Keratinocyte (primary cell): ENCODE results near the gene RTCA. TPM values are rescaled to one million over a fixed set of nuclear protein-coding genes. Genes with fewer than 3 reads are reported as not detected.

Experiments
- DNase-seq: peaks from one replicate; pipeline ENCODE4 v3.0.0-alpha.2; 2011; ENCODE audit warnings: low read depth, missing footprints, low spot score
- FAIRE-seq: peaks from 2 replicates; lab custom pipeline; 2011; peaks lifted over from hg19 to GRCh38; lab: Jason Lieb, UNC
- H2AFZ ChIP-seq: 2 replicates; pipeline ENCODE4 v1.6.0; 2012; ENCODE audit warnings: low read length, control low read depth, inconsistent platforms; ENCODE audit not compliant: control insufficient read depth
- H3K27ac ChIP-seq: 2 replicates; pipeline ENCODE4 v1.5.1; 2011; ENCODE audit warnings: low read length; ENCODE audit not compliant: control insufficient read depth, insufficient read depth
- H3K27me3 ChIP-seq: 3 replicates; pipeline ENCODE4 v1.6.0; 2011; ENCODE audit warnings: low read length; ENCODE audit not compliant: control insufficient read depth, insufficient read depth; ENCODE audit errors: extremely low read depth
- H3K36me3 ChIP-seq, 2 experiments: 2 replicates in 1 of 2; 3 replicates in 1 of 2; pipeline ENCODE4 v1.5.1; 2011; ENCODE audit warnings: low read length in 2 of 2, mild to moderate bottlenecking in 1 of 2; ENCODE audit not compliant: control insufficient read depth in 2 of 2, insufficient read depth in 2 of 2; ENCODE audit errors: extremely low read depth in 1 of 2
- H3K4me1 ChIP-seq: 3 replicates; pipeline ENCODE4 v1.5.1; 2011; ENCODE audit warnings: low read length; ENCODE audit not compliant: control insufficient read depth, insufficient read depth; ENCODE audit errors: extremely low read depth
- H3K4me2 ChIP-seq: 3 replicates; pipeline ENCODE4 v1.6.0; 2011; ENCODE audit warnings: low read depth, low read length; ENCODE audit not compliant: control insufficient read depth, insufficient read depth; ENCODE audit errors: extremely low read depth
- H3K4me3 ChIP-seq, 3 experiments: fragments of 200-600 bp in 1 of 3; sonication (generic) in 1 of 3; 2 replicates in 2 of 3; 3 replicates in 1 of 3; pipeline ENCODE4 v1.5.1; 2011 to 2016; ENCODE audit warnings: low read length in 3 of 3, mild to moderate bottlenecking in 3 of 3, control low read depth in 2 of 3, inconsistent platforms in 1 of 3, low read depth in 1 of 3, mixed read lengths in 1 of 3, mixed run types in 1 of 3, moderate library complexity in 1 of 3; ENCODE audit not compliant: control insufficient read depth in 2 of 3, insufficient read depth in 2 of 3; ENCODE audit errors: extremely low read depth in 1 of 3
- H3K79me2 ChIP-seq: 2 replicates; pipeline ENCODE4 v1.6.0; 2012; ENCODE audit warnings: low read length; ENCODE audit not compliant: control insufficient read depth, insufficient read depth
- H3K9ac ChIP-seq: 3 replicates; pipeline ENCODE4 v1.6.0; 2011; ENCODE audit warnings: low read length; ENCODE audit not compliant: control insufficient read depth, insufficient read depth; ENCODE audit errors: extremely low read depth
- H3K9me1 ChIP-seq: 3 replicates; pipeline ENCODE4 v1.6.0; 2011; ENCODE audit warnings: low read length; ENCODE audit not compliant: control insufficient read depth, insufficient read depth; ENCODE audit errors: extremely low read depth
- H3K9me3 ChIP-seq: 2 replicates; pipeline ENCODE4 v1.5.1; 2012; ENCODE audit warnings: low read depth, low read length; ENCODE audit not compliant: control insufficient read depth
- H4K20me1 ChIP-seq: 3 replicates; pipeline ENCODE4 v1.6.0; 2011; ENCODE audit warnings: low read length; ENCODE audit not compliant: control insufficient read depth, insufficient read depth; ENCODE audit errors: extremely low read depth
- CTCF ChIP-seq, 3 experiments: IDR thresholded peaks in 1 of 3; conservative IDR thresholded peaks in 1 of 3; optimal IDR thresholded peaks in 1 of 3; 2 replicates in 2 of 3; 3 replicates in 1 of 3; pipeline versions ENCODE3 to v1.5.1; 2011; ENCODE audit warnings: low read length in 3 of 3, mild to moderate bottlenecking in 3 of 3, moderate library complexity in 2 of 3, control low read depth in 1 of 3, inconsistent platforms in 1 of 3; ENCODE audit not compliant: insufficient read depth in 2 of 3; ENCODE audit errors: extremely low read depth in 1 of 3
- EZH2 ChIP-seq: IDR thresholded peaks from one replicate; pipeline ENCODE4 v1.6.1; 2012; ENCODE audit warnings: inconsistent platforms, mild to moderate bottlenecking, low read length, moderate library complexity
- dilution Hi-C: fragments of 300-500 bp; cut with MboI; formaldehyde crosslinking; loops from one replicate; pipeline ENCODE4 v1.7.0; 2020; ENCODE audit warnings: low sequenced_read_pairs; ENCODE audit not compliant: extremely low pct_ligation_motif_present
- polyA plus RNA-seq, 5 experiments: library from polyadenylated mRNA; depleted of rRNA in 3 of 5; stranded (reverse) in 3 of 5; stranded (forward) in 1 of 5; unstranded in 1 of 5; fragments of >200 nt; gene quantifications; 1 replicate in 1 of 5; 2 replicates in 3 of 5; 3 replicates in 1 of 5; pipeline versions ENCODE4 v1.2.1 to v1.2.3, GENCODE V29; 2011 to 2012; ENCODE audit warnings: missing spikeins in 2 of 5, low read depth in 1 of 5, low replicate concordance in 1 of 5

The RTCA gene
- polyA plus RNA-seq, 1 donor (not counting 4 experiments of a cell fraction or from before 2014, with no cell fraction given), result 52.0 TPM

GRCh38 chr1:100222428-100222827 lies 43.6 kb upstream of the RTCA start:
- Histone ChIP-seq H3K9ac (no peak overlapping the region), H3K27me3 (no peaks in the 10 kb centered on the region), H3K9me3 (no peaks in the 10 kb centered on the region), H4K20me1 (no peaks in the 10 kb centered on the region), H3K27ac (no peak overlapping the region), H3K9me1 (no peaks in the 10 kb centered on the region), H3K4me2 (no peak overlapping the region), H2AFZ (no peak overlapping the region), H3K79me2 (no peaks in the 10 kb centered on the region), H3K36me3 (peaks cover 0 to 3% of the 10 kb centered on the region in 2 experiments), H3K4me1 (no peaks in the 10 kb centered on the region), H3K4me3 (no peak overlapping the region)
- TF ChIP-seq CTCF (optimal IDR thresholded peaks at IDR 0.05 in 1 of 3, IDR thresholded peaks at IDR 0.05 in 1 of 3, conservative IDR thresholded peaks at IDR 0.05 in 1 of 3; ENCODE audit: extremely low read depth in 1 of 3, insufficient read depth in 2 of 3, low read length in 3 of 3) (no peak), EZH2 (no peak)
- DNase-seq (no peak), FAIRE-seq (peak; percentile 23)
- dilution Hi-C loops, result no loop called here

- FAIRE-seq, result peak; percentile 58
- Histone ChIP-seq H3K36me3 (peaks cover 0 to 11% of the 10 kb centered on the region in 2 experiments), H3K27ac (no peak overlapping the region)
These were observed 36.2 kb upstream of the RTCA start for GRCh38 chr1:100229681-100230443.

More at GRCh38 chr1:100229681-100230443, 36.2 kb upstream of the RTCA start:
- no peak overlapping the region for H3K4me2 ChIP-seq
- no peak overlapping the region for H3K9ac ChIP-seq
- H2AFZ ChIP-seq, result no peak overlapping the region
- no peaks in the 10 kb centered on the region for H3K9me1 ChIP-seq
- dilution Hi-C loops, result no loop called here
- no peaks in the 10 kb centered on the region for H3K79me2 ChIP-seq
- H3K9me3 ChIP-seq, result no peaks in the 10 kb centered on the region
- TF ChIP-seq CTCF (optimal IDR thresholded peaks at IDR 0.05 in 1 of 3, IDR thresholded peaks at IDR 0.05 in 1 of 3, conservative IDR thresholded peaks at IDR 0.05 in 1 of 3; ENCODE audit: extremely low read depth in 1 of 3, insufficient read depth in 2 of 3, low read length in 3 of 3), result no peak
- no peak for TF ChIP-seq EZH2
- no peaks in the 10 kb centered on the region for H3K27me3 ChIP-seq
- no peaks in the 10 kb centered on the region for H4K20me1 ChIP-seq
- DNase-seq, result no peak
- H3K4me3 ChIP-seq, result no peak overlapping the region
- peaks cover 13% of the 10 kb centered on the region for H3K4me1 ChIP-seq
